PC-9 (cell line): ENCODE results near the gene MCM6.

Experiments
- CTCF ChIP-seq: fragments of 200-600 bp; sonication (generic); conservative IDR thresholded peaks from 2 replicates; pipeline ENCODE4 v1.6.1; 2017; ENCODE audit warnings: mixed run types, antibody characterized with exemption, mild to moderate bottlenecking, moderate library complexity
- EZH2 ChIP-seq: fragments of 200-600 bp; sonication (generic); IDR thresholded peaks from 2 replicates; pipeline ENCODE4 v1.8.0; 2017; ENCODE audit warnings: antibody characterized with exemption, low read depth

- no peak for TF ChIP-seq CTCF
- no peak for TF ChIP-seq EZH2
Observed at GRCh38 chr2:135853401-135853800, 22.8 kb downstream of the MCM6 start.
